K562 (cell line): ENCODE results near the gene SELENOW. TPM values are rescaled to one million over a fixed set of nuclear protein-coding genes. Genes with fewer than 3 reads are reported as not detected.
A peak's percentile ranks its signal among the peaks of the same experiment; 100 is the strongest.

Source experiments
- ARID4B ChIP-seq: sonication (generic); formaldehyde crosslinking; IDR thresholded peaks from 2 replicates; pipeline ENCODE4 v1.8.0; 2022; ENCODE audit warnings: mild to moderate bottlenecking, missing genetic modification reagents
- CREM ChIP-seq: IDR thresholded peaks from 2 replicates; pipeline ENCODE4 v1.6.1; 2014; ENCODE audit warnings: antibody characterized with exemption, low read depth
- ILF3 ChIP-seq: fragments of 450-650 bp; IDR thresholded peaks from 2 replicates; pipeline ENCODE4 v1.6.1; 2018; ENCODE audit warnings: antibody characterized with exemption, mild to moderate bottlenecking, moderate library complexity, borderline replicate concordance
- MYC ChIP-seq, 2 experiments: fragments of 250-450 bp in 1 of 2; sonication (Bioruptor Pico) in 1 of 2; IDR thresholded peaks; 2 replicates each; pipeline versions ENCODE4 v1.5.1 to v1.6.1; 2012 to 2021; ENCODE audit warnings: low read depth in 2 of 2, borderline replicate concordance in 1 of 2, improper control_type of control experiment in 1 of 2, low read length in 1 of 2, mild to moderate bottlenecking in 1 of 2, moderate library complexity in 1 of 2
- polyA plus RNA-seq, 8 experiments: library from polyadenylated mRNA; depleted of rRNA in 4 of 8; stranded (reverse) in 5 of 8; unstranded in 3 of 8; fragments of >200 nt; fragmentation: Nextera tagmentation in 2 of 8; fragmentation: Illumina TruSeq in 1 of 8; extraction: Ambion mirVana in 2 of 8; extraction: Trizol in 1 of 8; gene quantifications; 2 replicates each; pipeline versions ENCODE4 v1.2.1 to v1.2.3, GENCODE V29; 2011 to 2014; ENCODE audit warnings: inconsistent platforms in 1 of 8, missing spikeins in 1 of 8
- total RNA-seq, 7 experiments: library from RNA; depleted of rRNA in 6 of 7; stranded (reverse); fragments of >200 nt in 6 of 7; fragmentation: Illumina TruSeq in 2 of 7; extraction: Trizol in 2 of 7; gene quantifications; 2 replicates each; pipeline versions ENCODE4 v1.2.1 to v1.2.3, GENCODE V29; 2011 to 2021; ENCODE audit warnings: low replicate concordance in 1 of 7
- TF ChIP-seq, protein P1 (sequence below): fragments of 450-650 bp; IDR thresholded peaks from 2 replicates; pipeline ENCODE4 v1.7.1; 2018; ENCODE audit warnings: mild to moderate bottlenecking, low read depth; ENCODE audit not compliant: partially characterized antibody
- TF ChIP-seq, protein P2 (sequence below): fragments of 200-600 bp; sonication (generic); IDR thresholded peaks from one replicate; pipeline ENCODE4 v1.6.1; 2012; ENCODE audit warnings: mild to moderate bottlenecking, low read depth, low read length, inconsistent platforms

Gene SELENOW
- total and polyA plus RNA-seq, 9 of the 15 experiments (the other 6 are each of a cell fraction or from before 2014, with no cell fraction given) = 91.9 to 279 (median 156) TPM

DNA sequence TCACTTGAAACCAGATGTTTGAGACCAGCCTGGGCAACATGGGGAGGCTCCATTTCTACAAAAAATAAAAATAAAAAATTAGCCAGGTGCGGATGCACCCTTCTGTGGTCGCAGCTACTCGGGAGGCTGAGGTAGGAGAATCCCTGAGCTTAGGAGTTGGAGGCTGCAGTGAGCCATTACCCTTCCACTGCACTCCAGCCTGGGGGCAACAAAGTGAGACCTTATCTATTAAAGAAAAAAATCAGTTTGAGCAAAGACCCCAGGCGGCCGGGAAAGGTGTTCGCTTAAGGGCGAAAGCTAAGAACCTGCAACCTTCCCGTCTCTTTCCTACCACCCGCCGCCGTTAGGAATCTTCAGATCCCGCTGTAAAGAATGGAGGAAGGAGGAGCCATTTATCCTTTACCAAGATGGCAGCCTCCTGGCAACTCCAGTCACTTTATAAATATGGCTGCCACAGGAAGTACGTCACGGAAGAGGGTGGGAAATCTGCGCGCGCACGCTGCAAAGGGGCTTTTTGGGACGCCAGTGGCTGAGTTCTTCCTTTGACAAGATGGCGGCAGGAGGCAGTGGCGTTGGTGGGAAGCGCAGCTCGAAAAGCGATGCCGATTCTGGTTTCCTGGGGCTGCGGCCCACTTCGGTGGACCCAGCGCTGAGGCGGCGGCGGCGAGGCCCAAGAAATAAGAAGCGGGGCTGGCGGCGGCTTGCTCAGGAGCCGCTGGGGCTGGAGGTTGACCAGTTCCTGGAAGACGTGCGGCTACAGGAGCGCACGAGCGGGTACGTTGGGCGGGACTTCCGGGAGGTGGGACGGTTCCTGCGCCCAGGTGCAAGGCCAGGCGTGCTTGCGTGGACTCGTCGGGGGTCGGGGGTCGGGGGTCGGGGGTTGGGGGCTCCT lies 33.2 kb upstream of the SELENOW start, which contains the start of gene NOP53 (continued):
- TF ChIP-seq, protein P1, sequence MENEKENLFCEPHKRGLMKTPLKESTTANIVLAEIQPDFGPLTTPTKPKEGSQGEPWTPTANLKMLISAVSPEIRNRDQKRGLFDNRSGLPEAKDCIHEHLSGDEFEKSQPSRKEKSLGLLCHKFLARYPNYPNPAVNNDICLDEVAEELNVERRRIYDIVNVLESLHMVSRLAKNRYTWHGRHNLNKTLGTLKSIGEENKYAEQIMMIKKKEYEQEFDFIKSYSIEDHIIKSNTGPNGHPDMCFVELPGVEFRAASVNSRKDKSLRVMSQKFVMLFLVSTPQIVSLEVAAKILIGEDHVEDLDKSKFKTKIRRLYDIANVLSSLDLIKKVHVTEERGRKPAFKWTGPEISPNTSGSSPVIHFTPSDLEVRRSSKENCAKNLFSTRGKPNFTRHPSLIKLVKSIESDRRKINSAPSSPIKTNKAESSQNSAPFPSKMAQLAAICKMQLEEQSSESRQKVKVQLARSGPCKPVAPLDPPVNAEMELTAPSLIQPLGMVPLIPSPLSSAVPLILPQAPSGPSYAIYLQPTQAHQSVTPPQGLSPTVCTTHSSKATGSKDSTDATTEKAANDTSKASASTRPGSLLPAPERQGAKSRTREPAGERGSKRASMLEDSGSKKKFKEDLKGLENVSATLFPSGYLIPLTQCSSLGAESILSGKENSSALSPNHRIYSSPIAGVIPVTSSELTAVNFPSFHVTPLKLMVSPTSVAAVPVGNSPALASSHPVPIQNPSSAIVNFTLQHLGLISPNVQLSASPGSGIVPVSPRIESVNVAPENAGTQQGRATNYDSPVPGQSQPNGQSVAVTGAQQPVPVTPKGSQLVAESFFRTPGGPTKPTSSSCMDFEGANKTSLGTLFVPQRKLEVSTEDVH = peak; percentile 72
- TF ChIP-seq ILF3 (no peak), MYC (IDR thresholded peaks at IDR 0.05; ENCODE audit: low read depth, low read length) (peak; percentile 85), MYC (CRISPR knock-in tag; IDR thresholded peaks at IDR 0.05; ENCODE audit: borderline replicate concordance, low read depth) (no peak), ARID4B (CRISPR knock-in tag) (no peak; the same call in 1 of the 2 replicates), CREM (peak; percentile 97)
- TF ChIP-seq, protein P2, sequence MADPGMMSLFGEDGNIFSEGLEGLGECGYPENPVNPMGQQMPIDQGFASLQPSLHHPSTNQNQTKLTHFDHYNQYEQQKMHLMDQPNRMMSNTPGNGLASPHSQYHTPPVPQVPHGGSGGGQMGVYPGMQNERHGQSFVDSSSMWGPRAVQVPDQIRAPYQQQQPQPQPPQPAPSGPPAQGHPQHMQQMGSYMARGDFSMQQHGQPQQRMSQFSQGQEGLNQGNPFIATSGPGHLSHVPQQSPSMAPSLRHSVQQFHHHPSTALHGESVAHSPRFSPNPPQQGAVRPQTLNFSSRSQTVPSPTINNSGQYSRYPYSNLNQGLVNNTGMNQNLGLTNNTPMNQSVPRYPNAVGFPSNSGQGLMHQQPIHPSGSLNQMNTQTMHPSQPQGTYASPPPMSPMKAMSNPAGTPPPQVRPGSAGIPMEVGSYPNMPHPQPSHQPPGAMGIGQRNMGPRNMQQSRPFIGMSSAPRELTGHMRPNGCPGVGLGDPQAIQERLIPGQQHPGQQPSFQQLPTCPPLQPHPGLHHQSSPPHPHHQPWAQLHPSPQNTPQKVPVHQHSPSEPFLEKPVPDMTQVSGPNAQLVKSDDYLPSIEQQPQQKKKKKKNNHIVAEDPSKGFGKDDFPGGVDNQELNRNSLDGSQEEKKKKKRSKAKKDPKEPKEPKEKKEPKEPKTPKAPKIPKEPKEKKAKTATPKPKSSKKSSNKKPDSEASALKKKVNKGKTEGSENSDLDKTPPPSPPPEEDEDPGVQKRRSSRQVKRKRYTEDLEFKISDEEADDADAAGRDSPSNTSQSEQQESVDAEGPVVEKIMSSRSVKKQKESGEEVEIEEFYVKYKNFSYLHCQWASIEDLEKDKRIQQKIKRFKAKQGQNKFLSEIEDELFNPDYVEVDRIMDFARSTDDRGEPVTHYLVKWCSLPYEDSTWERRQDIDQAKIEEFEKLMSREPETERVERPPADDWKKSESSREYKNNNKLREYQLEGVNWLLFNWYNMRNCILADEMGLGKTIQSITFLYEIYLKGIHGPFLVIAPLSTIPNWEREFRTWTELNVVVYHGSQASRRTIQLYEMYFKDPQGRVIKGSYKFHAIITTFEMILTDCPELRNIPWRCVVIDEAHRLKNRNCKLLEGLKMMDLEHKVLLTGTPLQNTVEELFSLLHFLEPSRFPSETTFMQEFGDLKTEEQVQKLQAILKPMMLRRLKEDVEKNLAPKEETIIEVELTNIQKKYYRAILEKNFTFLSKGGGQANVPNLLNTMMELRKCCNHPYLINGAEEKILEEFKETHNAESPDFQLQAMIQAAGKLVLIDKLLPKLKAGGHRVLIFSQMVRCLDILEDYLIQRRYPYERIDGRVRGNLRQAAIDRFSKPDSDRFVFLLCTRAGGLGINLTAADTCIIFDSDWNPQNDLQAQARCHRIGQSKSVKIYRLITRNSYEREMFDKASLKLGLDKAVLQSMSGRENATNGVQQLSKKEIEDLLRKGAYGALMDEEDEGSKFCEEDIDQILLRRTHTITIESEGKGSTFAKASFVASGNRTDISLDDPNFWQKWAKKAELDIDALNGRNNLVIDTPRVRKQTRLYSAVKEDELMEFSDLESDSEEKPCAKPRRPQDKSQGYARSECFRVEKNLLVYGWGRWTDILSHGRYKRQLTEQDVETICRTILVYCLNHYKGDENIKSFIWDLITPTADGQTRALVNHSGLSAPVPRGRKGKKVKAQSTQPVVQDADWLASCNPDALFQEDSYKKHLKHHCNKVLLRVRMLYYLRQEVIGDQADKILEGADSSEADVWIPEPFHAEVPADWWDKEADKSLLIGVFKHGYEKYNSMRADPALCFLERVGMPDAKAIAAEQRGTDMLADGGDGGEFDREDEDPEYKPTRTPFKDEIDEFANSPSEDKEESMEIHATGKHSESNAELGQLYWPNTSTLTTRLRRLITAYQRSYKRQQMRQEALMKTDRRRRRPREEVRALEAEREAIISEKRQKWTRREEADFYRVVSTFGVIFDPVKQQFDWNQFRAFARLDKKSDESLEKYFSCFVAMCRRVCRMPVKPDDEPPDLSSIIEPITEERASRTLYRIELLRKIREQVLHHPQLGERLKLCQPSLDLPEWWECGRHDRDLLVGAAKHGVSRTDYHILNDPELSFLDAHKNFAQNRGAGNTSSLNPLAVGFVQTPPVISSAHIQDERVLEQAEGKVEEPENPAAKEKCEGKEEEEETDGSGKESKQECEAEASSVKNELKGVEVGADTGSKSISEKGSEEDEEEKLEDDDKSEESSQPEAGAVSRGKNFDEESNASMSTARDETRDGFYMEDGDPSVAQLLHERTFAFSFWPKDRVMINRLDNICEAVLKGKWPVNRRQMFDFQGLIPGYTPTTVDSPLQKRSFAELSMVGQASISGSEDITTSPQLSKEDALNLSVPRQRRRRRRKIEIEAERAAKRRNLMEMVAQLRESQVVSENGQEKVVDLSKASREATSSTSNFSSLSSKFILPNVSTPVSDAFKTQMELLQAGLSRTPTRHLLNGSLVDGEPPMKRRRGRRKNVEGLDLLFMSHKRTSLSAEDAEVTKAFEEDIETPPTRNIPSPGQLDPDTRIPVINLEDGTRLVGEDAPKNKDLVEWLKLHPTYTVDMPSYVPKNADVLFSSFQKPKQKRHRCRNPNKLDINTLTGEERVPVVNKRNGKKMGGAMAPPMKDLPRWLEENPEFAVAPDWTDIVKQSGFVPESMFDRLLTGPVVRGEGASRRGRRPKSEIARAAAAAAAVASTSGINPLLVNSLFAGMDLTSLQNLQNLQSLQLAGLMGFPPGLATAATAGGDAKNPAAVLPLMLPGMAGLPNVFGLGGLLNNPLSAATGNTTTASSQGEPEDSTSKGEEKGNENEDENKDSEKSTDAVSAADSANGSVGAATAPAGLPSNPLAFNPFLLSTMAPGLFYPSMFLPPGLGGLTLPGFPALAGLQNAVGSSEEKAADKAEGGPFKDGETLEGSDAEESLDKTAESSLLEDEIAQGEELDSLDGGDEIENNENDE = no peak
